Esophagus muscularis mucosa (tissue), 4 donors: ENCODE data around the gene SSBP2. TPM values are rescaled to one million over a fixed set of nuclear protein-coding genes. Genes with fewer than 3 reads are reported as not detected.

Experiments used
- DNase-seq: peaks from one replicate; pipeline ENCODE4 v3.0.0-alpha.2; 2017; ENCODE audit errors: extremely low spot score
- H3K27ac ChIP-seq, 4 donors: fragments of 200-600 bp; sonication (generic); replicated peaks in 1 of 4; 1 replicate in 3 of 4; 2 replicates in 1 of 4; pipeline ENCODE4 v1.5.1; 2016 to 2019; ENCODE audit warnings: mild to moderate bottlenecking in 1 of 4
- H3K27me3 ChIP-seq, 4 donors: fragments of 200-600 bp; sonication (generic); one replicate each; pipeline versions ENCODE4 v1.5.1 to v1.6.0; 2016 to 2019
- H3K36me3 ChIP-seq, 4 donors: fragments of 200-600 bp; sonication (generic); one replicate each; pipeline ENCODE4 v1.5.1; 2016 to 2019
- H3K4me1 ChIP-seq, 4 donors: fragments of 200-600 bp; sonication (generic); one replicate each; pipeline ENCODE4 v1.5.1; 2016 to 2019
- H3K4me3 ChIP-seq, 4 donors: fragments of 200-600 bp; sonication (generic); 1 replicate in 2 of 4; 2 replicates in 2 of 4; pipeline ENCODE4 v1.5.1; 2016 to 2019; ENCODE audit warnings: mild to moderate bottlenecking in 4 of 4, moderate library complexity in 1 of 4
- H3K9me3 ChIP-seq, 4 donors: fragments of 200-600 bp; sonication (generic); 1 replicate in 3 of 4; 2 replicates in 1 of 4; pipeline ENCODE4 v1.5.1; 2016 to 2019
- CTCF ChIP-seq, 3 experiments: fragments of 200-600 bp in 2 of 3; fragments of 450-650 bp in 1 of 3; sonication (generic) in 2 of 3; IDR thresholded peaks; one replicate each; pipeline ENCODE4 v1.5.1; 2017 to 2019; ENCODE audit warnings: antibody characterized with exemption in 3 of 3, mild to moderate bottlenecking in 2 of 3, moderate library complexity in 1 of 3
- EP300 ChIP-seq: sonication (generic); formaldehyde crosslinking; IDR thresholded peaks from one replicate; pipeline ENCODE4 v1.6.1; 2017; ENCODE audit warnings: antibody characterized with exemption
- POLR2A ChIP-seq: fragments of 450-650 bp; IDR thresholded peaks from one replicate; pipeline ENCODE4 v1.6.1; 2017; ENCODE audit warnings: antibody characterized with exemption, moderate library complexity, mild to moderate bottlenecking, low read depth
- POLR2AphosphoS5 ChIP-seq, 2 donors: sonication (generic); formaldehyde crosslinking; IDR thresholded peaks; one replicate each; pipeline ENCODE4 v1.6.1; 2017; ENCODE audit warnings: antibody characterized with exemption in 2 of 2
- WGBS: methylation state at CpG from one replicate; pipeline ENCODE4 v1.1.5; 2018; 5-methylcytosine and 5-hydroxymethylcytosine counted together
- intact Hi-C: fragments of 100-400 bp; cut with DNase I; formaldehyde crosslinking; loops from one replicate; pipeline ENCODE4 v1.15.1; 2023
- total RNA-seq, 4 donors: library from RNA; depleted of rRNA; stranded (reverse); fragments of >200 nt; gene quantifications; one replicate each; pipeline versions ENCODE4 v1.1.0 to v1.2.1, GENCODE V29; 2016

The SSBP2 gene
- total RNA-seq, 4 donors from 2014 or later: 62.9 to 97.2 (median 74.2) TPM

- TF ChIP-seq POLR2AphosphoS5 (IDR thresholded peaks at IDR 0.05) (no peak), CTCF (IDR thresholded peaks at IDR 0.05) (no peak), POLR2A (no peak), EP300 (no peak)
- Histone ChIP-seq H3K4me3 (no peak overlapping the region), H3K36me3 (peaks cover 0 to 6% (median 0%) of the 10 kb centered on the region in 4 donors), H3K27ac (no peak overlapping the region), H3K4me1 (peaks cover 8 to 12% (median 10%) of the 10 kb centered on the region in 4 donors), H3K9me3 (no peaks in the 10 kb centered on the region), H3K27me3 (no peaks in the 10 kb centered on the region)
- DNase-seq: no peak
- intact Hi-C loops: no loop called here
- WGBS: 99% methylated on average over 3 of the region's 3 CpGs
Observed at GRCh38 chr5:81646469-81646995, 104.4 kb downstream of the SSBP2 start.

GRCh38 chr5:81642210-81642609, 108.7 kb downstream of the SSBP2 start:
- H3K4me1 ChIP-seq: peaks cover 0 to 19% (median 13%) of the 10 kb centered on the region in 4 donors
- no peak overlapping the region for H3K27ac ChIP-seq
- no peak for DNase-seq
- H3K27me3 ChIP-seq: no peaks in the 10 kb centered on the region
- intact Hi-C loops: no loop called here
- H3K36me3 ChIP-seq: no peaks in the 10 kb centered on the region
- no peak overlapping the region for H3K4me3 ChIP-seq
- no peaks in the 10 kb centered on the region for H3K9me3 ChIP-seq
- TF ChIP-seq POLR2AphosphoS5 (IDR thresholded peaks at IDR 0.05): no peak
- TF ChIP-seq EP300: no peak
- no peak for TF ChIP-seq CTCF (IDR thresholded peaks at IDR 0.05)
- TF ChIP-seq POLR2A: no peak

DNA sequence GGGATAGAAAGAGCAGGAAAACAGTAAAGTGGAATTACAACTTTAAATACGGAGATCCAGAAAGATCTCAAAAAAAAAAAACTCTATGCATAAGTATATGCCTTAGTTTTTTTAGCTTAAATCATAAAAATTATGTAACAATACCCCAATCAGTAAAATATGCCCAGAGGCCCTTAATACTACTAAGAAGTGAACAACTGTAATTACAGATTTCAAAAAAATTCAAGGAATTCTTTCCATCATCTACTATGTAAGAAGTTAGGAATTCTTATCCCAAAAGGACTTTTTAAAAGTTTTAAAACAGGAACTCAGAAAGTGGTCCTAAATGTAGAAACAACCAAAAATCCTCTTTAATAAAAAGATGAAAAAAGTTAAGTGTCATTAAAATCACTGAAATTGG, 111.3 kb downstream of the SSBP2 start:
- Histone ChIP-seq H3K36me3 (peaks cover 0 to 15% (median 4%) of the 10 kb centered on the region in 4 donors), H3K27me3 (no peaks in the 10 kb centered on the region), H3K9me3 (no peaks in the 10 kb centered on the region), H3K4me1 (peaks cover 0 to 19% (median 13%) of the 10 kb centered on the region in 4 donors), H3K4me3 (no peak overlapping the region), H3K27ac (no peak overlapping the region)
- 72% methylated on average over 1 of the region's 1 CpG for WGBS
- no peak for TF ChIP-seq EP300
- TF ChIP-seq CTCF (IDR thresholded peaks at IDR 0.05): no peak
- no peak for TF ChIP-seq POLR2A
- TF ChIP-seq POLR2AphosphoS5 (IDR thresholded peaks at IDR 0.05): no peak
- DNase-seq: no peak
- intact Hi-C loops: no loop called here

GRCh38 chr5:81638471-81638870, 112.4 kb downstream of the SSBP2 start:
- H3K36me3 ChIP-seq: peaks cover 0 to 19% (median 6%) of the 10 kb centered on the region in 4 donors
- peaks cover 0 to 19% (median 13%) of the 10 kb centered on the region in 4 donors for H3K4me1 ChIP-seq
- intact Hi-C loops: no loop called here
- WGBS: 50% methylated on average over 1 of the region's 1 CpG
- H3K27ac ChIP-seq: no peak overlapping the region
- TF ChIP-seq CTCF (IDR thresholded peaks at IDR 0.05): no peak
- TF ChIP-seq EP300: no peak
- no peak for TF ChIP-seq POLR2AphosphoS5 (IDR thresholded peaks at IDR 0.05)
- TF ChIP-seq POLR2A: no peak
- H3K4me3 ChIP-seq: no peak overlapping the region
- H3K27me3 ChIP-seq: no peaks in the 10 kb centered on the region
- DNase-seq: no peak
- no peaks in the 10 kb centered on the region for H3K9me3 ChIP-seq

DNA sequence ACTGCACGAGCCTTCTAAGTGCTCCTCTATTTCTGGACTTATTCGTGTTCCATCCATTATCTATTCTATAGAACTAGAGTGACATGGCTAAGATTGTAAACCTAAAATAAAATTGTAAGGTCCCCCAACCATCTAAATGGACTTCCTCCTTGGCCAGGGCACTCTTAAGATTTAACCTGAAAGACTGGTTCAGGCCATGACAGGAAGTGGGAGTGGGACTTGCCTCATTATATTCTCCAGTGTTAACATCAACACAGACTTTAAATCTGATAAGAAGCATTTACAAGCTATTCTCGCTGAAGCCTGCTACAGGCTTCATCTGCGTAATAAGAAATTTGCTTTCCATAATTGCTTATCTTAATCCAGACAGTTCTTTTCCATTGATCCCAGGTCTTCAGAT, 117.0 kb downstream of the SSBP2 start:
- H3K9me3 ChIP-seq: no peaks in the 10 kb centered on the region

More for the DNA sequence above, 117.0 kb downstream of the SSBP2 start:
- Histone ChIP-seq H3K36me3 (peaks cover 0 to 19% (median 6%) of the 10 kb centered on the region in 4 donors), H3K27me3 (no peaks in the 10 kb centered on the region), H3K4me1 (peaks cover 0 to 21% (median 2%) of the 10 kb centered on the region in 4 donors), H3K27ac (no peak overlapping the region), H3K4me3 (no peak overlapping the region)
- no peak for DNase-seq
- WGBS: 88% methylated on average over 4 of the region's 4 CpGs
- TF ChIP-seq EP300 (no peak), CTCF (IDR thresholded peaks at IDR 0.05) (no peak), POLR2AphosphoS5 (IDR thresholded peaks at IDR 0.05) (no peak), POLR2A (no peak)
- intact Hi-C loops: no loop called here
